HFFc6 (cell line): ENCODE results near the gene TMEM221. TPM values are rescaled to one million over a fixed set of nuclear protein-coding genes. Genes with fewer than 3 reads are reported as not detected.

Source experiments
- DNase-seq: peaks from one replicate; pipeline ENCODE4 v3.0.0-alpha.2; 2018
- H3K27ac Mint-ChIP-seq: 2 replicates; pipeline ENCODE4 v1.8.0; 2020; ENCODE audit warnings: mild to moderate bottlenecking, mixed read lengths
- H3K27me3 Mint-ChIP-seq: 2 replicates; pipeline ENCODE4 v1.8.0; 2021; ENCODE audit warnings: mild to moderate bottlenecking, moderate library complexity, mixed read lengths; ENCODE audit not compliant: insufficient read depth
- H3K36me3 Mint-ChIP-seq: 2 replicates; pipeline ENCODE4 v1.8.0; 2021; ENCODE audit warnings: low read depth, mixed read lengths
- H3K4me1 Mint-ChIP-seq: 2 replicates; pipeline ENCODE4 v1.8.0; 2020; ENCODE audit warnings: low read depth, mixed read lengths
- H3K4me3 Mint-ChIP-seq: 2 replicates; pipeline ENCODE4 v1.8.0; 2020; ENCODE audit warnings: mild to moderate bottlenecking, moderate library complexity, mixed read lengths
- H3K9me3 Mint-ChIP-seq: 2 replicates; pipeline ENCODE4 v1.8.0; 2020; ENCODE audit warnings: mild to moderate bottlenecking, mixed read lengths
- total RNA-seq, 6 experiments: library from RNA; stranded (reverse); fragmentation: NEBNext Ultra II Directional; extraction: Animal tissue kit (Norgen Biotek cat#: 25700); gene quantifications; 2 replicates in 1 of 6; 3 replicates in 5 of 6; pipeline ENCODE4 v1.2.3, GENCODE V29; 2021
- TF ChIP-seq, protein P1 (sequence below): fragments of 200-600 bp; sonication (generic); IDR thresholded peaks from 2 replicates; pipeline ENCODE4 v1.5.0; 2021; ENCODE audit warnings: antibody characterized with exemption, mild to moderate bottlenecking

The TMEM221 gene
- total RNA-seq, 6 experiments from 2014 or later = not detected

GRCh38 chr19:17484520-17485185 lies 36.2 kb upstream of the TMEM221 start:
- peaks cover 15% of the 10 kb centered on the region for H3K4me1 Mint-ChIP-seq
- H3K36me3 Mint-ChIP-seq = peaks cover 3% of the 10 kb centered on the region; the same call in 1 of the 2 replicates
- no peaks in the 10 kb centered on the region for H3K9me3 Mint-ChIP-seq
- H3K27ac Mint-ChIP-seq = no peak overlapping the region
- H3K27me3 Mint-ChIP-seq = peaks cover 4% of the 10 kb centered on the region
- no peak for DNase-seq
- no peak overlapping the region for H3K4me3 Mint-ChIP-seq
- TF ChIP-seq, protein P1, sequence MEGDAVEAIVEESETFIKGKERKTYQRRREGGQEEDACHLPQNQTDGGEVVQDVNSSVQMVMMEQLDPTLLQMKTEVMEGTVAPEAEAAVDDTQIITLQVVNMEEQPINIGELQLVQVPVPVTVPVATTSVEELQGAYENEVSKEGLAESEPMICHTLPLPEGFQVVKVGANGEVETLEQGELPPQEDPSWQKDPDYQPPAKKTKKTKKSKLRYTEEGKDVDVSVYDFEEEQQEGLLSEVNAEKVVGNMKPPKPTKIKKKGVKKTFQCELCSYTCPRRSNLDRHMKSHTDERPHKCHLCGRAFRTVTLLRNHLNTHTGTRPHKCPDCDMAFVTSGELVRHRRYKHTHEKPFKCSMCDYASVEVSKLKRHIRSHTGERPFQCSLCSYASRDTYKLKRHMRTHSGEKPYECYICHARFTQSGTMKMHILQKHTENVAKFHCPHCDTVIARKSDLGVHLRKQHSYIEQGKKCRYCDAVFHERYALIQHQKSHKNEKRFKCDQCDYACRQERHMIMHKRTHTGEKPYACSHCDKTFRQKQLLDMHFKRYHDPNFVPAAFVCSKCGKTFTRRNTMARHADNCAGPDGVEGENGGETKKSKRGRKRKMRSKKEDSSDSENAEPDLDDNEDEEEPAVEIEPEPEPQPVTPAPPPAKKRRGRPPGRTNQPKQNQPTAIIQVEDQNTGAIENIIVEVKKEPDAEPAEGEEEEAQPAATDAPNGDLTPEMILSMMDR = no peak

DNA sequence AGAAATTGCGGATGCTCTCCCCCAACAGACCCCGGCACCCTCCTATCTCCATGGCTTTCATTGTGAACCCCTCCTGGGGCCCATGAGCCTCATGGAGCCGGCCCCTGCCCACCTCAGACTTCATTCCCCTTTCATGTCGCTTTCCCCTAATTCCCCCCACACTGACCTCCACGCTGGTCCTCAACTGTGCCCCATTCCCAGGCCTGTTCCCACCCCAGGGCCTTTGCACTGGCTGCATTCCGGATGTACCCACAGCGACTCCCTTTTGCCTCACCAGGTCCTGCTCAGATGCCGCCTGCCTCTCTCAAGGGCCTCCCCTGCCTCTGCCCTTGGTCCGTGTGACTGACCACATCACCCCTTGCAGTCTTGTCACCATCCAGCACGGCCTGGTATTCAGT lies 35.1 kb upstream of the TMEM221 start:
- no peak overlapping the region for H3K4me3 Mint-ChIP-seq
- H3K9me3 Mint-ChIP-seq = no peaks in the 10 kb centered on the region
- H3K36me3 Mint-ChIP-seq = no peaks in the 10 kb centered on the region
- no peak for DNase-seq
- TF ChIP-seq, protein P1 = no peak
- no peak overlapping the region for H3K27ac Mint-ChIP-seq
- peaks cover 25% of the 10 kb centered on the region for H3K4me1 Mint-ChIP-seq
- peaks cover 6% of the 10 kb centered on the region for H3K27me3 Mint-ChIP-seq

DNA sequence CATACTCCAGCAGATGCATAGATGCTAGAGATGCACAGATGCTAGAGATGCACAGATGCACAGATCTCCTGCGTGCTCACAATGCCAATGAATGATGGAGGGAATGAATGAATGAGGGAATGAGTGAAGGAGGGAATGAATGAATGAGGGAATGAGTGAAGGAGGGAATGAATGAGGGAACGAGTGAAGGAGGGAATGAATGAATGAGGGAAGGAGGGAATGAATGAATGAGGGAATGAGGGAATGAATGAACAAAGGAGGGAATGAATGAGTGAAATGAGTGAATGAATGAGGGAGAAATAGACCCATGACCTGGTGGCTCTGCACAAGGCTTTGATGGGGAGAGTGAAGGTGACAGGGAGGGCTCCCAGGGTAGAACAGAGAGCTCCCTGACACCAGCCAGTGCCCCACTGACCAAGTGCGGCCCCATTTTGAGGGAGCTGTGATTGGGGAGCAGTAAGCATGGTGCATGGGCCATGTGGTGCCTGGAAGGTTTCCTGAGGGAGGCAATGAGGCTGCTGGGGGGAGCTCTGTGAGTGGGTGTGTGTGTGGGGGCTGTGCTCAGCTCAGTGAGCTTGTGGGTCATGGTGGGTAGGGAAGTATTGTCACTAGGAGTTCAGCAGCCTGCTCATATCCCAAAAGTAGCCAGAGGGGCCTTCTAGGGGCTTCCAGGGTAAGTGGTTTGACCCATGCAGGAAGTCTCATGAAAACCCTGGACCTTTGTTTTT lies 34.6 kb upstream of the TMEM221 start:
- TF ChIP-seq, protein P1 = no peak
- peaks cover 6% of the 10 kb centered on the region for H3K27me3 Mint-ChIP-seq
- no peak for DNase-seq
- peaks cover 31% of the 10 kb centered on the region for H3K4me1 Mint-ChIP-seq
- H3K27ac Mint-ChIP-seq = no peak overlapping the region
- no peaks in the 10 kb centered on the region for H3K9me3 Mint-ChIP-seq
- no peaks in the 10 kb centered on the region for H3K36me3 Mint-ChIP-seq
- no peak overlapping the region for H3K4me3 Mint-ChIP-seq

- H3K27me3 Mint-ChIP-seq = peaks cover 6% of the 10 kb centered on the region
- TF ChIP-seq, protein P1 = no peak
- no peak overlapping the region for H3K27ac Mint-ChIP-seq
- H3K4me3 Mint-ChIP-seq = no peak overlapping the region
- no peaks in the 10 kb centered on the region for H3K9me3 Mint-ChIP-seq
- no peak for DNase-seq
- peaks cover 36% of the 10 kb centered on the region for H3K4me1 Mint-ChIP-seq
- H3K36me3 Mint-ChIP-seq = no peaks in the 10 kb centered on the region
These were observed 33.5 kb upstream of the TMEM221 start for GRCh38 chr19:17481986-17482385.

GRCh38 chr19:17479325-17479791 lies 30.9 kb upstream of the TMEM221 start:
- Mint-ChIP-seq H3K36me3 (no peaks in the 10 kb centered on the region), H3K4me3 (peak overlapping the region; percentile 77), H3K27ac (peak overlapping the region; percentile 90), H3K9me3 (no peaks in the 10 kb centered on the region), H3K4me1 (peaks cover 42% of the 10 kb centered on the region), H3K27me3 (peaks cover 3% of the 10 kb centered on the region)
- TF ChIP-seq, protein P1 = no peak
- peak; percentile 77 for DNase-seq
